Measurements from ENCODE around the gene GORASP2.

The GORASP2 gene

GRCh38 chr2:171008550-171009205, 79.6 kb downstream of the GORASP2 start:
- Histone ChIP-seq H3K27me3 (replicated peaks in 2 of 5; ENCODE audit: control insufficient read depth in 4 of 5, insufficient read depth in 5 of 5, low read length in 4 of 5) (no peaks in the 10 kb centered on the region), H3K27ac (ENCODE audit: insufficient read depth in 1 of 2, low read depth in 1 of 2, low read length in 2 of 2, poor library complexity in 1 of 2, severe bottlenecking in 2 of 2) (no peak overlapping the region), H3K9me3 (ENCODE audit: control extremely low read depth in 1 of 5, control insufficient read depth in 4 of 5, insufficient read depth in 2 of 5, low read depth in 1 of 5, low read length in 4 of 5) (no peaks in the 10 kb centered on the region), H3K36me3 (ENCODE audit: control insufficient read depth in 4 of 4, insufficient read depth in 4 of 4, low read length in 3 of 4) (peaks cover 12 to 59% (median 40%) of the 10 kb centered on the region in 4 experiments), H3K4me3 (ENCODE audit: control insufficient read depth in 1 of 7, extremely low read depth in 1 of 7, insufficient read depth in 4 of 7, low read depth in 2 of 7, low read length in 6 of 7) (no peak overlapping the region), H3K4me1 (ENCODE audit: control extremely low read depth in 1 of 4, control insufficient read depth in 4 of 4, insufficient read depth in 4 of 4, low read length in 3 of 4) (no peaks in the 10 kb centered on the region)
- CTCF ChIA-PET: no interaction called here
- POLR2A ChIA-PET: no interaction called here
- DNase-seq: no peak
- 83% methylated on average over 1 of the region's 2 CpGs for WGBS (ENCODE audit: insufficient coverage)

- CTCF ChIA-PET: interaction anchor here (0.6 to 1.1 kb wide), 2 partner anchors 9 to 1345 kb away, joined by 3 read pairs; no protein-coding TSS in a partner anchor
- H3K4me3 ChIP-seq (ENCODE audit: control insufficient read depth in 1 of 7, extremely low read depth in 1 of 7, insufficient read depth in 4 of 7, low read depth in 2 of 7, low read length in 6 of 7): no peak overlapping the region
- DNase-seq: no peak
- peaks cover 17 to 59% (median 40%) of the 10 kb centered on the region in 4 experiments for H3K36me3 ChIP-seq (ENCODE audit: control insufficient read depth in 4 of 4, insufficient read depth in 4 of 4, low read length in 3 of 4)
- H3K27me3 ChIP-seq (replicated peaks in 2 of 5; ENCODE audit: control insufficient read depth in 4 of 5, insufficient read depth in 5 of 5, low read length in 4 of 5): no peaks in the 10 kb centered on the region
- no peak overlapping the region for H3K27ac ChIP-seq (ENCODE audit: insufficient read depth in 1 of 2, low read depth in 1 of 2, low read length in 2 of 2, poor library complexity in 1 of 2, severe bottlenecking in 2 of 2)
- POLR2A ChIA-PET: no interaction called here
- no peaks in the 10 kb centered on the region for H3K9me3 ChIP-seq (ENCODE audit: control extremely low read depth in 1 of 5, control insufficient read depth in 4 of 5, insufficient read depth in 2 of 5, low read depth in 1 of 5, low read length in 4 of 5)
- H3K4me1 ChIP-seq (ENCODE audit: control extremely low read depth in 1 of 4, control insufficient read depth in 4 of 4, insufficient read depth in 4 of 4, low read length in 3 of 4): no peaks in the 10 kb centered on the region
- WGBS (ENCODE audit: insufficient coverage): 93% methylated on average over 3 of the region's 4 CpGs
Observed at GRCh38 chr2:171009386-171009785, 80.3 kb downstream of the GORASP2 start.

DNA sequence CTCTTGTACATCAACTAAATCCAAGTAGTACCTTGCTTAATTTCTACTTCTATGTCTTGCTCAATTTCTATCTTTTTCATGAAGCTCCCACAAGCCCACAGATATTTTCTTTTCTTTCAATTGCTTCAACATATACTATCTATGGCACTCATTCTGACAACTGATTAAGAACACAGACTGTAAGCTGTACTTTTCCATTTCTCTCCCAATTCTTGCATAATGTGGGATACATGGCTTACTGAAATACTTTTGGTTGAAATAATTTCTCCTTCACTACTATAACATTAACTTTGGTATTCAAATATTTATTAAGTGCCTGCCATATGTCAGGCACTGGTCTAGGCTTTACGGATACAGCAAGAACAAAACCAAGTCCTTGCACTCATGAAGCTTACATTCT, 84.8 kb downstream of the GORASP2 start:
- H3K27me3 ChIP-seq (replicated peaks in 2 of 5; ENCODE audit: control insufficient read depth in 4 of 5, insufficient read depth in 5 of 5, low read length in 4 of 5): no peaks in the 10 kb centered on the region
- H3K36me3 ChIP-seq (ENCODE audit: control insufficient read depth in 4 of 4, insufficient read depth in 4 of 4, low read length in 3 of 4): peaks cover 20 to 43% (median 33%) of the 10 kb centered on the region in 4 experiments
- no peaks in the 10 kb centered on the region for H3K4me1 ChIP-seq (ENCODE audit: control extremely low read depth in 1 of 4, control insufficient read depth in 4 of 4, insufficient read depth in 4 of 4, low read length in 3 of 4)
- H3K4me3 ChIP-seq (ENCODE audit: control insufficient read depth in 1 of 7, extremely low read depth in 1 of 7, insufficient read depth in 4 of 7, low read depth in 2 of 7, low read length in 6 of 7): no peak overlapping the region
- no CpG with 5 or more reads among the region's 1 CpG for WGBS (ENCODE audit: insufficient coverage)
- no peak overlapping the region for H3K27ac ChIP-seq (ENCODE audit: insufficient read depth in 1 of 2, low read depth in 1 of 2, low read length in 2 of 2, poor library complexity in 1 of 2, severe bottlenecking in 2 of 2)
- no peaks in the 10 kb centered on the region for H3K9me3 ChIP-seq (ENCODE audit: control extremely low read depth in 1 of 5, control insufficient read depth in 4 of 5, insufficient read depth in 2 of 5, low read depth in 1 of 5, low read length in 4 of 5)
- POLR2A ChIA-PET: no interaction called here
- DNase-seq: no peak
- CTCF ChIA-PET: interaction anchor here (0.7 kb wide), 1 partner anchor 12 kb away, joined by 3 read pairs; no protein-coding TSS in a partner anchor

DNA sequence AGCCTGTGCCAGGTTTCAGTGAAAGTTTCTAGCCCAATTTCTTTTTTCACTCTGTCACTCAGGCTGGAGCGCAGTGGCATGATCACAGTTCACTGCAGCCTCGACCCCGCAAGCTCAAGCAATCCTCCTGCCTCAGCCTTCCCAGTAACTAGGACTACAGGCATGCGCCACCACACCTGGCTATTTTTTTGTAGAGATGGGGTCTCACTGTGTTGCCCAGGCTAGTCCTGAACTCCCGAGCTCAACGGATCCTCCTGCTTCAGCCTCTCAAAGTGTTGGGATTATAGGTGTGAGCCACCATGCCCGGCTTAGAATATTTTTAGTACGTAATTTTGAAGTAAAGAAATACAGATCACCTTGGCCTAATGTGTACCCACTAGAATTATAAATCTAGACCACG, 87.1 kb downstream of the GORASP2 start:
- Histone ChIP-seq H3K36me3 (ENCODE audit: control insufficient read depth in 4 of 4, insufficient read depth in 4 of 4, low read length in 3 of 4) (peaks cover 15 to 27% (median 24%) of the 10 kb centered on the region in 4 experiments), H3K4me3 (ENCODE audit: control insufficient read depth in 1 of 7, extremely low read depth in 1 of 7, insufficient read depth in 4 of 7, low read depth in 2 of 7, low read length in 6 of 7) (no peak overlapping the region), H3K27ac (ENCODE audit: insufficient read depth in 1 of 2, low read depth in 1 of 2, low read length in 2 of 2, poor library complexity in 1 of 2, severe bottlenecking in 2 of 2) (no peak overlapping the region), H3K4me1 (ENCODE audit: control extremely low read depth in 1 of 4, control insufficient read depth in 4 of 4, insufficient read depth in 4 of 4, low read length in 3 of 4) (no peaks in the 10 kb centered on the region), H3K9me3 (ENCODE audit: control extremely low read depth in 1 of 5, control insufficient read depth in 4 of 5, insufficient read depth in 2 of 5, low read depth in 1 of 5, low read length in 4 of 5) (no peaks in the 10 kb centered on the region), H3K27me3 (replicated peaks in 2 of 5; ENCODE audit: control insufficient read depth in 4 of 5, insufficient read depth in 5 of 5, low read length in 4 of 5) (no peaks in the 10 kb centered on the region)
- CTCF ChIA-PET: interaction anchor here (0.7 to 1.5 kb wide), 3 partner anchors 14 to 93 kb away, joined by 3 read pairs; no protein-coding TSS in a partner anchor
- no peak for DNase-seq
- 92% methylated on average over 5 of the region's 9 CpGs for WGBS (ENCODE audit: insufficient coverage)
- POLR2A ChIA-PET: no interaction called here
